Measurements from ENCODE around the gene OR5B3. TPM values are rescaled to one million over a fixed set of nuclear protein-coding genes. Genes with fewer than 3 reads are reported as not detected.

OR5B3 gene
- total RNA-seq, 1 donor from 2014 or later, result not detected

DNA sequence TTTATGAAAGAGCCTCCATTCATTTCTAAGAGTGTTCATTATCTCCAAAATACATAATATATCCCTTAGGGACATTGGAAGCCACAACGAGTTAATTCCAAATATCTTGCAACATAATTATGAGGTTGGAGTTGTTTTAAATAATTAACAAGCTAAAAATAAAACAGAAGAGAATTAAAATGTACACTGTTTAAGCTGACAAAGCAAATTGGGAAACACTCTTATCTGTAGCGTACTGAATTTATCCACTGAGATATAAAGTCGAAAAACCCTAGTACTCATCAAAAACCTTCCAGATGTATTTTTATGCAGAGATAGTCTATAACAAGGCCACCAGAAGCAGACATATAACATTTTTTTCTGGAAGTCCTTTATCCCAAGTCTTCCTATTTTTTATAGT, 27.5 kb upstream of the OR5B3 start:
- no peak for DNase-seq (ENCODE audit: low spot score)
- H3K4me1 ChIP-seq, result no peaks in the 10 kb centered on the region
- no peaks in the 10 kb centered on the region for H3K4me1 Mint-ChIP-seq
- H3K4me2 ChIP-seq, result no peak overlapping the region
- H2AFZ ChIP-seq (replicated peaks), result no peak overlapping the region
- H3K9ac ChIP-seq, result no peak overlapping the region
- no peaks in the 10 kb centered on the region for H3K79me2 ChIP-seq (ENCODE audit: low read depth)
- H3K9me3 Mint-ChIP-seq, result no peaks in the 10 kb centered on the region
- H3F3A ChIP-seq (ENCODE audit: low read depth), result no peaks in the 10 kb centered on the region
- no peaks in the 10 kb centered on the region for H3K36me3 Mint-ChIP-seq
- no peaks in the 10 kb centered on the region for H3K27me3 Mint-ChIP-seq (ENCODE audit: insufficient read depth, low read depth)
- no peak for TF ChIP-seq CTCF (IDR thresholded peaks at IDR 0.05)
- TF ChIP-seq EZH2 (IDR thresholded peaks at IDR 0.05), result no peak
- no peak for TF ChIP-seq EZH2phosphoT487 (IDR thresholded peaks at IDR 0.05)
- H3K27ac ChIP-seq, result no peak overlapping the region
- no peak overlapping the region for H3K4me3 ChIP-seq
- H3K9me3 ChIP-seq (ENCODE audit: low read depth), result peaks cover 6% of the 10 kb centered on the region
- H3K27me3 ChIP-seq, result no peaks in the 10 kb centered on the region
- no peak overlapping the region for H3K4me3 Mint-ChIP-seq
- no peak overlapping the region for H3K27ac Mint-ChIP-seq
- no peaks in the 10 kb centered on the region for H3K36me3 ChIP-seq
- H4K20me1 ChIP-seq (ENCODE audit: low read depth), result no peaks in the 10 kb centered on the region

GRCh38 chr11:58433638-58434203, 27.0 kb upstream of the OR5B3 start:
- H3K27me3 Mint-ChIP-seq (ENCODE audit: insufficient read depth, low read depth), result no peaks in the 10 kb centered on the region
- peaks cover 6% of the 10 kb centered on the region for H3K9me3 ChIP-seq (ENCODE audit: low read depth)
- no peaks in the 10 kb centered on the region for H3K4me1 Mint-ChIP-seq
- H2AFZ ChIP-seq (replicated peaks), result no peak overlapping the region
- H3K4me3 Mint-ChIP-seq, result no peak overlapping the region
- no peaks in the 10 kb centered on the region for H3K9me3 Mint-ChIP-seq
- H3K36me3 Mint-ChIP-seq, result no peaks in the 10 kb centered on the region
- H3K9ac ChIP-seq, result no peak overlapping the region
- H3K4me2 ChIP-seq, result no peak overlapping the region
- no peak for TF ChIP-seq CTCF (IDR thresholded peaks at IDR 0.05)
- no peak for TF ChIP-seq EZH2phosphoT487 (IDR thresholded peaks at IDR 0.05)
- TF ChIP-seq EZH2 (IDR thresholded peaks at IDR 0.05), result no peak
- H3K4me1 ChIP-seq, result no peaks in the 10 kb centered on the region
- no peaks in the 10 kb centered on the region for H3K27me3 ChIP-seq
- H3K79me2 ChIP-seq (ENCODE audit: low read depth), result no peaks in the 10 kb centered on the region
- DNase-seq (ENCODE audit: low spot score), result no peak
- no peak overlapping the region for H3K27ac ChIP-seq
- no peak overlapping the region for H3K27ac Mint-ChIP-seq
- H3K36me3 ChIP-seq, result no peaks in the 10 kb centered on the region
- no peak overlapping the region for H3K4me3 ChIP-seq
- H4K20me1 ChIP-seq (ENCODE audit: low read depth), result no peaks in the 10 kb centered on the region
- no peaks in the 10 kb centered on the region for H3F3A ChIP-seq (ENCODE audit: low read depth)

GRCh38 chr11:58429273-58429672, 22.6 kb upstream of the OR5B3 start:
- no peak overlapping the region for H3K9ac ChIP-seq
- no peak overlapping the region for H3K27ac Mint-ChIP-seq
- H3K36me3 Mint-ChIP-seq, result no peaks in the 10 kb centered on the region
- no peaks in the 10 kb centered on the region for H3K27me3 Mint-ChIP-seq (ENCODE audit: insufficient read depth, low read depth)
- no peaks in the 10 kb centered on the region for H3K4me1 Mint-ChIP-seq
- no peak overlapping the region for H3K4me3 Mint-ChIP-seq
- no peaks in the 10 kb centered on the region for H4K20me1 ChIP-seq (ENCODE audit: low read depth)
- TF ChIP-seq CTCF (IDR thresholded peaks at IDR 0.05), result no peak
- H3K36me3 ChIP-seq, result no peaks in the 10 kb centered on the region
- no peaks in the 10 kb centered on the region for H3K9me3 Mint-ChIP-seq
- H3K4me2 ChIP-seq, result no peak overlapping the region
- no peak overlapping the region for H2AFZ ChIP-seq (replicated peaks)
- no peak overlapping the region for H3K4me3 ChIP-seq
- H3K9me3 ChIP-seq (ENCODE audit: low read depth), result peaks cover 6% of the 10 kb centered on the region
- no peaks in the 10 kb centered on the region for H3K4me1 ChIP-seq
- H3K27me3 ChIP-seq, result no peaks in the 10 kb centered on the region
- no peaks in the 10 kb centered on the region for H3F3A ChIP-seq (ENCODE audit: low read depth)
- H3K79me2 ChIP-seq (ENCODE audit: low read depth), result no peaks in the 10 kb centered on the region
- no peak overlapping the region for H3K27ac ChIP-seq
- no peak for DNase-seq (ENCODE audit: low spot score)
